ENCODE data around the gene ZNF580. TPM values are rescaled to one million over a fixed set of nuclear protein-coding genes. Genes with fewer than 3 reads are reported as not detected.

Gene ZNF580
- total RNA-seq, 1 experiment from 2014 or later = 15.2 TPM

DNA sequence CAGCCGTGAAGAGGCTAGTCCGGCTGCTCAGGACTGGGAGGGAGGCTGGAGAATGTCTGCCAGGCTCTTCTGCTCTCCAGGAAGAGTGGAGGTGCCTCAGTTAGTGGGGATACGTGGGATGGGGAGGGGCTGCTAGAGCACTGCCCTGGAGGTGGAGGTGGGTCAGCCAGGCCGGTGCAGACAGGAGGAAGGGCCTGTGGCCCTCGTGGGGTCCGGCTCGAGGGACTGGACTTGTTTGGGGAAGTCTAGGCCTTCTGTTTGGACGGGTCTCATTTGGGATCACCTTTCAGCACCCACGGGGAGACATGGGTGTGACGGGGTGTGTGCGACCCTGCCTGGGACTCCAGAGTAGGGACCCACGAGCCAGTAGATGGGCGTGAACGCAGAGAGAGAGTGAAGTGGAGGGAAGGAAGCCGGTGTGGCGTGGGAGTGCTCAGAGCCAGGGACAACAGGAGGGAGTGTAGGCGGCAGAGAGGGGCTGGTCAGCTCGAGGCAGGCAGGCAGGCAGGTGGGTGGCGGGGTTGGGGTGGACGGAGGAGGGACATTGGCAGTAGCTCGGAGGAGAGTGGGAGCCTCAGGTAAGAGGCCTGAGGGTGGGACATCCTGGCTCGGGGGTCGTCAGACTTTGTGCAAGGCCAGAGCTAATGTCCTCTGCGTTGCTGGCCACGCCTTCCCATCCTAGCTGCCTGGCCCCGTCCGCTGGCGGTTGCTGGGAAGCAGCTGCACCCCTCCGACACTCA is 45.7 kb downstream of the ZNF580 start:
- H3K79me2 ChIP-seq (ENCODE audit: low read length) = peaks cover 48% of the 10 kb centered on the region
- no peaks in the 10 kb centered on the region for H3K9me3 ChIP-seq (ENCODE audit: low read length)
- no peaks in the 10 kb centered on the region for H3K4me1 ChIP-seq (ENCODE audit: insufficient read depth, low read length)
- no peaks in the 10 kb centered on the region for H3F3A ChIP-seq (ENCODE audit: low read length, unreplicated experiment)
- no peak overlapping the region for H3K27ac ChIP-seq (ENCODE audit: low read length)
- ChIA-PET POLR2A (ENCODE audit: unreplicated experiment) (no interaction called here), CTCF (no interaction called here)
- ATAC-seq (no peak), DNase-seq (no peak)
- TF ChIP-seq, protein P1, sequence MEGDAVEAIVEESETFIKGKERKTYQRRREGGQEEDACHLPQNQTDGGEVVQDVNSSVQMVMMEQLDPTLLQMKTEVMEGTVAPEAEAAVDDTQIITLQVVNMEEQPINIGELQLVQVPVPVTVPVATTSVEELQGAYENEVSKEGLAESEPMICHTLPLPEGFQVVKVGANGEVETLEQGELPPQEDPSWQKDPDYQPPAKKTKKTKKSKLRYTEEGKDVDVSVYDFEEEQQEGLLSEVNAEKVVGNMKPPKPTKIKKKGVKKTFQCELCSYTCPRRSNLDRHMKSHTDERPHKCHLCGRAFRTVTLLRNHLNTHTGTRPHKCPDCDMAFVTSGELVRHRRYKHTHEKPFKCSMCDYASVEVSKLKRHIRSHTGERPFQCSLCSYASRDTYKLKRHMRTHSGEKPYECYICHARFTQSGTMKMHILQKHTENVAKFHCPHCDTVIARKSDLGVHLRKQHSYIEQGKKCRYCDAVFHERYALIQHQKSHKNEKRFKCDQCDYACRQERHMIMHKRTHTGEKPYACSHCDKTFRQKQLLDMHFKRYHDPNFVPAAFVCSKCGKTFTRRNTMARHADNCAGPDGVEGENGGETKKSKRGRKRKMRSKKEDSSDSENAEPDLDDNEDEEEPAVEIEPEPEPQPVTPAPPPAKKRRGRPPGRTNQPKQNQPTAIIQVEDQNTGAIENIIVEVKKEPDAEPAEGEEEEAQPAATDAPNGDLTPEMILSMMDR (conservative IDR thresholded peaks at IDR 0.05; ENCODE audit: low read depth, low read length) = no peak
- TF ChIP-seq EZH2 (IDR thresholded peaks at IDR 0.05; ENCODE audit: low read length, unreplicated experiment) (no peak), EZH2phosphoT487 (IDR thresholded peaks at IDR 0.05; ENCODE audit: borderline replicate concordance, low read length) (no peak)
- no TSS peak for BruUV-seq (replicated peaks)
- no peak overlapping the region for H3K4me3 ChIP-seq (ENCODE audit: low read length)
- H3K4me2 ChIP-seq (ENCODE audit: low read length) = no peak overlapping the region
- no peaks in the 10 kb centered on the region for H3K9me2 ChIP-seq (replicated peaks; ENCODE audit: low read length)
- H3K36me3 ChIP-seq (ENCODE audit: low read depth, low read length) = peaks cover 48% of the 10 kb centered on the region
- no peaks in the 10 kb centered on the region for H3K27me3 ChIP-seq (ENCODE audit: low read length)
- intact Hi-C loops (cut with micrococcal nuclease) = no loop called here
- no peak overlapping the region for H2AFZ ChIP-seq (ENCODE audit: low read length)
- no peak overlapping the region for H3K9ac ChIP-seq (ENCODE audit: low read length)
- peaks cover 25% of the 10 kb centered on the region; the same call in 1 of the 2 replicates for H4K20me1 ChIP-seq (ENCODE audit: low read length)

DNA sequence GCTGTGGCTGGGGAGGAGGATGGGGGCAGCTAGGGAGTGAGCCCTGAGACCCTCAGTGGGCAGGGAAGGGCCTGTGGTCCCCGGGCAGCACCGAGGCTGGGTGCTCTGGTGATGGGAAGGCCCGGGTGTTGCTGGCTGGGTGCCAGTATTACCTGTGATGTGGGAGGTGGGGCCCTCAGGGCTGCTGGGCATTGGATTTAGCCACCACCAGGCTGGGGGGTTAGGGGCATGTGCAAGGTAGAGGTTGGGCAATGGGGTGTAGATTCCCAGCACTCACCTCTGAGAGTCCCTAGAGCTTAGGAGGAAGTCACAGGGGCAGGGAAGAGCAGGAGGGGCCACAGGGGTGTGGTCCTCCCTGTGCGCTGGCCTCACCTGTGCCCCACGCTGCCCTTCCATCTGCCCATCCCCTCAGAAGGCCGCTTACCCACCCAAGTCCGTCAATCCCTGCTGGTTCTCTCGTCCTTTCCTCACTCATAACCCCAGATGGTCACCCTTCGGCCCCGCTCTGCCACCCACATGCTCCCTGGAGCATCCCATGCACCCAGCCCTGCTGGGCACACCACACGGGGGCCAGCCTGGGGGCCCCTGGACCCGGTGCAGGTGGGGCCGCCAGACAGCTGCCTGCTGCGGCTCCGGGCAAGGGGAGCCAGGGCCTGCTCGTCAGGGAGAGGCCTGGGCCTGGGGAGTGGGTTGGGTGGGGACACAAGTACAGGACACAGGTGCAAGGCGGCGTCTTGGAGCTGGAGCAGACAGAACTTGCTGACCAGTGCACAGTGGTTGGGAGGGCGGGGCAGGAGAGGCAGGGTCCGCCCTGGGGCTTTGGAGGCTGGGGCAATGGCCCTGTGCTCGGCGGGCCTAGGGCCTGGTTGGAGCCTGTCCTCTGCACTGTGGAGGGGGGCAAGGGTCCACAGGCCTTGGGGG is 46.7 kb downstream of the ZNF580 start:
- Histone ChIP-seq H3K27me3 (ENCODE audit: low read length) (no peaks in the 10 kb centered on the region), H3K79me2 (ENCODE audit: low read length) (peaks cover 38% of the 10 kb centered on the region), H3K9me2 (replicated peaks; ENCODE audit: low read length) (no peaks in the 10 kb centered on the region), H3K4me2 (ENCODE audit: low read length) (no peak overlapping the region), H3K27ac (ENCODE audit: low read length) (no peak overlapping the region), H3F3A (ENCODE audit: low read length, unreplicated experiment) (no peaks in the 10 kb centered on the region), H3K36me3 (ENCODE audit: low read depth, low read length) (peaks cover 43% of the 10 kb centered on the region), H3K9me3 (ENCODE audit: low read length) (no peaks in the 10 kb centered on the region), H4K20me1 (ENCODE audit: low read length) (peaks cover 22% of the 10 kb centered on the region; the same call in 1 of the 2 replicates), H3K4me3 (ENCODE audit: low read length) (no peak overlapping the region), H3K9ac (ENCODE audit: low read length) (no peak overlapping the region), H3K4me1 (ENCODE audit: insufficient read depth, low read length) (no peaks in the 10 kb centered on the region), H2AFZ (ENCODE audit: low read length) (no peak overlapping the region)
- no peak for DNase-seq
- POLR2A ChIA-PET (ENCODE audit: unreplicated experiment) = no interaction called here
- CTCF ChIA-PET = no interaction called here
- intact Hi-C loops (cut with micrococcal nuclease) = no loop called here
- TF ChIP-seq EZH2 (IDR thresholded peaks at IDR 0.05; ENCODE audit: low read length, unreplicated experiment) (no peak), EZH2phosphoT487 (IDR thresholded peaks at IDR 0.05; ENCODE audit: borderline replicate concordance, low read length) (no peak)
- TF ChIP-seq, protein P1 (conservative IDR thresholded peaks at IDR 0.05; ENCODE audit: low read depth, low read length) = no peak
- no peak for ATAC-seq
- no TSS peak for BruUV-seq (replicated peaks)
